GM12878 (cell line): ENCODE measurements around the gene POLD4. TPM values are rescaled to one million over a fixed set of nuclear protein-coding genes. Genes with fewer than 3 reads are reported as not detected.

Source experiments
- HDGF ChIP-seq: fragments of 450-650 bp; IDR thresholded peaks from 2 replicates; pipeline ENCODE4 v1.6.1; 2016; ENCODE audit warnings: antibody characterized with exemption
- IKZF1 ChIP-seq: fragments of 450-650 bp; conservative IDR thresholded peaks from 2 replicates; pipeline ENCODE4 v1.6.1; 2017; ENCODE audit warnings: antibody characterized with exemption, mild to moderate bottlenecking
- NFYA ChIP-seq: IDR thresholded peaks from 2 replicates; pipeline ENCODE4 v1.6.1; 2011; ENCODE audit warnings: low read depth, mild to moderate bottlenecking, low read length, improper control_type of control experiment, borderline replicate concordance
- PAX5 ChIP-seq: IDR thresholded peaks from 2 replicates; pipeline ENCODE4 v1.6.1; 2011; ENCODE audit warnings: low read depth, low read length, borderline replicate concordance
- SMAD1 ChIP-seq: fragments of 450-650 bp; IDR thresholded peaks from 2 replicates; pipeline ENCODE4 v1.6.1; 2018; ENCODE audit warnings: mild to moderate bottlenecking, low read depth; ENCODE audit not compliant: partially characterized antibody
- SMARCA5 ChIP-seq: fragments of 450-650 bp; IDR thresholded peaks from 2 replicates; pipeline ENCODE4 v1.6.1; 2017; ENCODE audit warnings: mild to moderate bottlenecking
- polyA plus RNA-seq, 11 experiments: library from polyadenylated mRNA; depleted of rRNA in 4 of 11; unstranded in 6 of 11; stranded (reverse) in 5 of 11; fragments of >200 nt; fragmentation: Nextera tagmentation in 4 of 11; fragmentation: Illumina TruSeq in 1 of 11; extraction: Ambion mirVana in 4 of 11; extraction: Trizol in 1 of 11; gene quantifications; 1 replicate in 1 of 11; 2 replicates in 10 of 11; pipeline versions ENCODE4 v1.2.1 to v1.2.3, GENCODE V29; 2011 to 2016; ENCODE audit warnings: inconsistent platforms in 2 of 11, missing spikeins in 2 of 11, low read depth in 1 of 11
- total RNA-seq, 4 experiments: library from RNA; depleted of rRNA in 3 of 4; stranded (reverse); fragments of >200 nt in 3 of 4; fragmentation: Illumina TruSeq in 1 of 4; extraction: Trizol in 1 of 4; gene quantifications; 2 replicates each; pipeline versions ENCODE4 v1.2.1 to v1.2.3, GENCODE V29; 2013 to 2021
- TF ChIP-seq, protein P1 (sequence below): fragments of 450-650 bp; IDR thresholded peaks from 2 replicates; pipeline ENCODE4 v1.6.1; 2016; ENCODE audit warnings: mild to moderate bottlenecking
- TF ChIP-seq, protein P2 (sequence below): fragments of 450-650 bp; IDR thresholded peaks from 2 replicates; pipeline ENCODE4 v1.6.1; 2018; ENCODE audit warnings: borderline replicate concordance, mild to moderate bottlenecking; ENCODE audit not compliant: partially characterized antibody
- TF ChIP-seq, protein P3 (sequence below): fragments of 450-650 bp; IDR thresholded peaks from 2 replicates; pipeline ENCODE4 v1.6.1; 2017; ENCODE audit warnings: mild to moderate bottlenecking, moderate library complexity

The POLD4 gene
- total and polyA plus RNA-seq, 10 of the 15 experiments (the other 5 are each of a cell fraction or from before 2014, with no cell fraction given) = 8.1 to 176 (median 88.1) TPM

DNA sequence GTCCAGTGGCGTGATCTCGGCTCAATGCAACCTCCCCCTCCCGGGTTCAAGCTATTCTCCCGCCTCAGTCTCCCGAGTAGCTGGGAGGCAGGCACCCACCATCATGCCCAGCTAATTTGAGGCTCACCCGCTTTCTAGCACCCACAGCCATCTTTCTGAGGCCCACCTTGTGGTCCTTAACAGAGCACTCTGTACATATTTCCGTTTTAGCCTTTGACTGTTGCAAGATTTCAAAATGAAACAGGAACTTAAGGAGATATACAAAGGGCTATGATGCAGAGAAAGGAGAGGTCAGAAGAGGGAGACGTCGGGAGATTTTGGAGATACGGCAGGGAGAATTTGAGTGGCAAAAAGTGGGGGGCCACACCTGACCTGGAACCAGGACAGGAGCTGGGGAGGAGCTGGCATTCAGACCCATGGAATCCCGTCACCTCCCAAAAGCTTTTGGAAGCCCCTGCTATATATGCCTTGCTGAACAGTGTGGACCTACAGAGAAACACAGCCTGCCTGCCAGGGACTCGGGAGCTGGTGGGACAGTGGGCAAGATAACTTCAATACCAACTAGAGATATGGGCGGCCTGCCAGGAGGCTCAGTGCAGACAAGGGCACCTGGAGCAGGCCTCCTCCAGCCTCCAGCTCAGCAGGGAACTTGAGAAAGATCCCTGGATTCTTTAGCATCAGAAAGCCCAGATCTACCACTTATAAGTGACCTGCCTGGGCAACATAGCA is 28.1 kb upstream of the POLD4 start (continued):
- TF ChIP-seq, protein P1, sequence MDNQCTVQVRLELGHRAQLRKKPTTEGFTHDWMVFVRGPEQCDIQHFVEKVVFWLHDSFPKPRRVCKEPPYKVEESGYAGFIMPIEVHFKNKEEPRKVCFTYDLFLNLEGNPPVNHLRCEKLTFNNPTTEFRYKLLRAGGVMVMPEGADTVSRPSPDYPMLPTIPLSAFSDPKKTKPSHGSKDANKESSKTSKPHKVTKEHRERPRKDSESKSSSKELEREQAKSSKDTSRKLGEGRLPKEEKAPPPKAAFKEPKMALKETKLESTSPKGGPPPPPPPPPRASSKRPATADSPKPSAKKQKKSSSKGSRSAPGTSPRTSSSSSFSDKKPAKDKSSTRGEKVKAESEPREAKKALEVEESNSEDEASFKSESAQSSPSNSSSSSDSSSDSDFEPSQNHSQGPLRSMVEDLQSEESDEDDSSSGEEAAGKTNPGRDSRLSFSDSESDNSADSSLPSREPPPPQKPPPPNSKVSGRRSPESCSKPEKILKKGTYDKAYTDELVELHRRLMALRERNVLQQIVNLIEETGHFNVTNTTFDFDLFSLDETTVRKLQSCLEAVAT = 0 out of 2 replicates have a peak, but pooled peaks have one; percentile 33
- TF ChIP-seq PAX5 (no peak), IKZF1 (peak; percentile 39; the same call in 1 of the 2 replicates), NFYA (no peak), SMARCA5 (no peak), SMAD1 (no peak), HDGF (0 out of 2 replicates have a peak, but pooled peaks have one; percentile 46)
- TF ChIP-seq, protein P2, sequence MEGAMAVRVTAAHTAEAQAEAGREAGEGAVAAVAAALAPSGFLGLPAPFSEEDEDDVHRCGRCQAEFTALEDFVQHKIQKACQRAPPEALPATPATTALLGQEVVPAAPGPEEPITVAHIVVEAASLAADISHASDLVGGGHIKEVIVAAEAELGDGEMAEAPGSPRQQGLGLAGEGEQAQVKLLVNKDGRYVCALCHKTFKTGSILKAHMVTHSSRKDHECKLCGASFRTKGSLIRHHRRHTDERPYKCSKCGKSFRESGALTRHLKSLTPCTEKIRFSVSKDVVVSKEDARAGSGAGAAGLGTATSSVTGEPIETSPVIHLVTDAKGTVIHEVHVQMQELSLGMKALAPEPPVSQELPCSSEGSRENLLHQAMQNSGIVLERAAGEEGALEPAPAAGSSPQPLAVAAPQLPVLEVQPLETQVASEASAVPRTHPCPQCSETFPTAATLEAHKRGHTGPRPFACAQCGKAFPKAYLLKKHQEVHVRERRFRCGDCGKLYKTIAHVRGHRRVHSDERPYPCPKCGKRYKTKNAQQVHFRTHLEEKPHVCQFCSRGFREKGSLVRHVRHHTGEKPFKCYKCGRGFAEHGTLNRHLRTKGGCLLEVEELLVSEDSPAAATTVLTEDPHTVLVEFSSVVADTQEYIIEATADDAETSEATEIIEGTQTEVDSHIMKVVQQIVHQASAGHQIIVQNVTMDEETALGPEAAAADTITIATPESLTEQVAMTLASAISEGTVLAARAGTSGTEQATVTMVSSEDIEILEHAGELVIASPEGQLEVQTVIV = no peak
- TF ChIP-seq, protein P3, sequence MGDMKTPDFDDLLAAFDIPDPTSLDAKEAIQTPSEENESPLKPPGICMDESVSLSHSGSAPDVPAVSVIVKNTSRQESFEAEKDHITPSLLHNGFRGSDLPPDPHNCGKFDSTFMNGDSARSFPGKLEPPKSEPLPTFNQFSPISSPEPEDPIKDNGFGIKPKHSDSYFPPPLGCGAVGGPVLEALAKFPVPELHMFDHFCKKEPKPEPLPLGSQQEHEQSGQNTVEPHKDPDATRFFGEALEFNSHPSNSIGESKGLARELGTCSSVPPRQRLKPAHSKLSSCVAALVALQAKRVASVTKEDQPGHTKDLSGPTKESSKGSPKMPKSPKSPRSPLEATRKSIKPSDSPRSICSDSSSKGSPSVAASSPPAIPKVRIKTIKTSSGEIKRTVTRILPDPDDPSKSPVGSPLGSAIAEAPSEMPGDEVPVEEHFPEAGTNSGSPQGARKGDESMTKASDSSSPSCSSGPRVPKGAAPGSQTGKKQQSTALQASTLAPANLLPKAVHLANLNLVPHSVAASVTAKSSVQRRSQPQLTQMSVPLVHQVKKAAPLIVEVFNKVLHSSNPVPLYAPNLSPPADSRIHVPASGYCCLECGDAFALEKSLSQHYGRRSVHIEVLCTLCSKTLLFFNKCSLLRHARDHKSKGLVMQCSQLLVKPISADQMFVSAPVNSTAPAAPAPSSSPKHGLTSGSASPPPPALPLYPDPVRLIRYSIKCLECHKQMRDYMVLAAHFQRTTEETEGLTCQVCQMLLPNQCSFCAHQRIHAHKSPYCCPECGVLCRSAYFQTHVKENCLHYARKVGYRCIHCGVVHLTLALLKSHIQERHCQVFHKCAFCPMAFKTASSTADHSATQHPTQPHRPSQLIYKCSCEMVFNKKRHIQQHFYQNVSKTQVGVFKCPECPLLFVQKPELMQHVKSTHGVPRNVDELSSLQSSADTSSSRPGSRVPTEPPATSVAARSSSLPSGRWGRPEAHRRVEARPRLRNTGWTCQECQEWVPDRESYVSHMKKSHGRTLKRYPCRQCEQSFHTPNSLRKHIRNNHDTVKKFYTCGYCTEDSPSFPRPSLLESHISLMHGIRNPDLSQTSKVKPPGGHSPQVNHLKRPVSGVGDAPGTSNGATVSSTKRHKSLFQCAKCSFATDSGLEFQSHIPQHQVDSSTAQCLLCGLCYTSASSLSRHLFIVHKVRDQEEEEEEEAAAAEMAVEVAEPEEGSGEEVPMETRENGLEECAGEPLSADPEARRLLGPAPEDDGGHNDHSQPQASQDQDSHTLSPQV = no peak
